ENCODE measurements around the gene TNNT2. TPM values are rescaled to one million over a fixed set of nuclear protein-coding genes. Genes with fewer than 3 reads are reported as not detected.

TNNT2 gene
- total RNA-seq, 3 donors from 2014 or later: not detected

- peaks cover 55% of the 10 kb centered on the region for H3K27me3 Mint-ChIP-seq (ENCODE audit: low read depth)
- H3K4me3 Mint-ChIP-seq: no peak overlapping the region
- ATAC-seq (no peak), DNase-seq (no peak)
- no peaks in the 10 kb centered on the region for H3K9me3 Mint-ChIP-seq
- H3K36me3 Mint-ChIP-seq (ENCODE audit: insufficient read depth): no peaks in the 10 kb centered on the region
- H3K4me1 Mint-ChIP-seq (ENCODE audit: low read depth): no peaks in the 10 kb centered on the region
Observed at GRCh38 chr1:201395936-201396335, 18.5 kb upstream of the TNNT2 start.

GRCh38 chr1:201394591-201394990 lies 17.1 kb upstream of the TNNT2 start:
- Mint-ChIP-seq H3K9me3 (no peaks in the 10 kb centered on the region), H3K4me3 (no peak overlapping the region), H3K4me1 (ENCODE audit: low read depth) (no peaks in the 10 kb centered on the region), H3K36me3 (ENCODE audit: insufficient read depth) (no peaks in the 10 kb centered on the region), H3K27me3 (ENCODE audit: low read depth) (peaks cover 42% of the 10 kb centered on the region)
- DNase-seq: no peak
- ATAC-seq: no peak

- DNase-seq (no peak), ATAC-seq (no peak)
- Mint-ChIP-seq H3K4me3 (no peak overlapping the region), H3K27me3 (ENCODE audit: low read depth) (peaks cover 34% of the 10 kb centered on the region), H3K4me1 (ENCODE audit: low read depth) (no peaks in the 10 kb centered on the region), H3K9me3 (no peaks in the 10 kb centered on the region), H3K36me3 (ENCODE audit: insufficient read depth) (no peaks in the 10 kb centered on the region)
Observed at GRCh38 chr1:201393076-201393475, 15.6 kb upstream of the TNNT2 start.

GRCh38 chr1:201391651-201392511 lies 14.4 kb upstream of the TNNT2 start:
- no peak for ATAC-seq
- Mint-ChIP-seq H3K36me3 (ENCODE audit: insufficient read depth) (no peaks in the 10 kb centered on the region), H3K4me1 (ENCODE audit: low read depth) (no peaks in the 10 kb centered on the region), H3K4me3 (no peak overlapping the region), H3K27me3 (ENCODE audit: low read depth) (peaks cover 36% of the 10 kb centered on the region), H3K9me3 (no peaks in the 10 kb centered on the region)
- no peak for DNase-seq

GRCh38 chr1:201391225-201391624 lies 13.7 kb upstream of the TNNT2 start:
- Mint-ChIP-seq H3K36me3 (ENCODE audit: insufficient read depth) (no peaks in the 10 kb centered on the region), H3K9me3 (no peaks in the 10 kb centered on the region), H3K4me3 (no peak overlapping the region), H3K27me3 (ENCODE audit: low read depth) (peaks cover 34% of the 10 kb centered on the region), H3K4me1 (ENCODE audit: low read depth) (no peaks in the 10 kb centered on the region)
- no peak for DNase-seq
- no peak for ATAC-seq

GRCh38 chr1:201389051-201389450 lies 11.6 kb upstream of the TNNT2 start:
- Mint-ChIP-seq H3K4me1 (ENCODE audit: low read depth) (no peaks in the 10 kb centered on the region), H3K27me3 (ENCODE audit: low read depth) (peaks cover 37% of the 10 kb centered on the region), H3K9me3 (no peaks in the 10 kb centered on the region), H3K36me3 (ENCODE audit: insufficient read depth) (no peaks in the 10 kb centered on the region), H3K4me3 (no peak overlapping the region)
- ATAC-seq (no peak), DNase-seq (no peak)

GRCh38 chr1:201386208-201386607 lies 8.7 kb upstream of the TNNT2 start:
- Mint-ChIP-seq H3K36me3 (ENCODE audit: insufficient read depth) (no peaks in the 10 kb centered on the region), H3K4me1 (ENCODE audit: low read depth) (no peaks in the 10 kb centered on the region), H3K9me3 (no peaks in the 10 kb centered on the region), H3K27me3 (ENCODE audit: low read depth) (peaks cover 26% of the 10 kb centered on the region), H3K4me3 (no peak overlapping the region)
- DNase-seq (no peak), ATAC-seq (no peak)

- H3K9me3 Mint-ChIP-seq: no peaks in the 10 kb centered on the region
- DNase-seq (no peak), ATAC-seq (peak; percentile 69 to 79)
- H3K4me1 Mint-ChIP-seq (ENCODE audit: low read depth): no peaks in the 10 kb centered on the region
- peaks cover 25% of the 10 kb centered on the region for H3K27me3 Mint-ChIP-seq (ENCODE audit: low read depth)
- no peaks in the 10 kb centered on the region for H3K36me3 Mint-ChIP-seq (ENCODE audit: insufficient read depth)
- H3K4me3 Mint-ChIP-seq: no peak overlapping the region
Observed at GRCh38 chr1:201385299-201385891, 7.9 kb upstream of the TNNT2 start.

GRCh38 chr1:201384406-201384782 lies 6.9 kb upstream of the TNNT2 start:
- no peak for ATAC-seq
- no peak overlapping the region for H3K4me3 Mint-ChIP-seq
- H3K36me3 Mint-ChIP-seq (ENCODE audit: insufficient read depth): no peaks in the 10 kb centered on the region
- H3K4me1 Mint-ChIP-seq (ENCODE audit: low read depth): no peaks in the 10 kb centered on the region
- no peaks in the 10 kb centered on the region for H3K9me3 Mint-ChIP-seq
- no peak for DNase-seq
- peaks cover 25% of the 10 kb centered on the region for H3K27me3 Mint-ChIP-seq (ENCODE audit: low read depth)

GRCh38 chr1:201383647-201384405 lies 6.3 kb upstream of the TNNT2 start:
- Mint-ChIP-seq H3K4me1 (ENCODE audit: low read depth) (no peaks in the 10 kb centered on the region), H3K27me3 (ENCODE audit: low read depth) (peaks cover 25% of the 10 kb centered on the region), H3K9me3 (no peaks in the 10 kb centered on the region), H3K36me3 (ENCODE audit: insufficient read depth) (no peaks in the 10 kb centered on the region), H3K4me3 (no peak overlapping the region)
- DNase-seq (no peak), ATAC-seq (no peak)

- Mint-ChIP-seq H3K36me3 (ENCODE audit: insufficient read depth) (no peaks in the 10 kb centered on the region), H3K4me1 (ENCODE audit: low read depth) (no peaks in the 10 kb centered on the region), H3K9me3 (no peaks in the 10 kb centered on the region), H3K27me3 (ENCODE audit: low read depth) (peaks cover 16% of the 10 kb centered on the region), H3K4me3 (no peak overlapping the region)
- ATAC-seq (no peak), DNase-seq (no peak)
Observed at GRCh38 chr1:201381130-201381529, 3.6 kb upstream of the TNNT2 start.

- H3K9me3 Mint-ChIP-seq: no peaks in the 10 kb centered on the region
- H3K36me3 Mint-ChIP-seq (ENCODE audit: insufficient read depth): no peaks in the 10 kb centered on the region
- H3K4me3 Mint-ChIP-seq: no peak overlapping the region
- DNase-seq: no peak
- H3K4me1 Mint-ChIP-seq (ENCODE audit: low read depth): no peaks in the 10 kb centered on the region
- ATAC-seq: no peak
- peaks cover 8% of the 10 kb centered on the region for H3K27me3 Mint-ChIP-seq (ENCODE audit: low read depth)
Observed at GRCh38 chr1:201379733-201380242, 2.3 kb upstream of the TNNT2 start.

- peaks cover 4% of the 10 kb centered on the region for H3K27me3 Mint-ChIP-seq (ENCODE audit: low read depth)
- H3K4me3 Mint-ChIP-seq: no peak overlapping the region
- no peaks in the 10 kb centered on the region for H3K4me1 Mint-ChIP-seq (ENCODE audit: low read depth)
- H3K9me3 Mint-ChIP-seq: no peaks in the 10 kb centered on the region
- DNase-seq: no peak
- H3K36me3 Mint-ChIP-seq (ENCODE audit: insufficient read depth): no peaks in the 10 kb centered on the region
- no peak for ATAC-seq
Observed at GRCh38 chr1:201378804-201379203, 1.3 kb upstream of the TNNT2 start.

GRCh38 chr1:201376464-201377374 lies 761 bp downstream of the TNNT2 start:
- Mint-ChIP-seq H3K36me3 (ENCODE audit: insufficient read depth) (no peaks in the 10 kb centered on the region), H3K27me3 (ENCODE audit: low read depth) (peaks cover 11% of the 10 kb centered on the region), H3K4me1 (ENCODE audit: low read depth) (no peaks in the 10 kb centered on the region), H3K4me3 (no peak overlapping the region), H3K9me3 (no peaks in the 10 kb centered on the region)
- no peak for DNase-seq
- peak; percentile 41 for ATAC-seq

Measured in activated T-cell treated with anti-CD3 and anti-CD28 coated beads, Interleukin-2, amount 50 U/mL, for 4 hours (primary cell).